Measurements from ENCODE around the gene UTP15. TPM values are rescaled to one million over a fixed set of nuclear protein-coding genes. Genes with fewer than 3 reads are reported as not detected.

The UTP15 gene
- polyA plus RNA-seq, 3 donors: 2.8 to 8.6 (median 2.8) TPM

GRCh38 chr5:73591698-73592501 lies 26.4 kb downstream of the UTP15 start:
- Histone ChIP-seq H3K36me3 (replicated peaks in 1 of 2; ENCODE audit: control insufficient read depth in 1 of 2, insufficient read depth in 2 of 2, low read length in 2 of 2) (no peaks in the 10 kb centered on the region), H3K9me3 (replicated peaks in 1 of 2; ENCODE audit: control insufficient read depth in 1 of 2, insufficient read depth in 1 of 2, low read length in 2 of 2) (no peaks in the 10 kb centered on the region), H3K9ac (ENCODE audit: insufficient read depth, low read length, poor library complexity, severe bottlenecking) (no peak overlapping the region), H3K27ac (ENCODE audit: low read depth in 1 of 2, low read length in 2 of 2) (no peak overlapping the region), H3K79me2 (ENCODE audit: insufficient read depth, low read length) (no peaks in the 10 kb centered on the region), H3K4me2 (replicated peaks; ENCODE audit: extremely low read depth, low read length, poor library complexity, severe bottlenecking) (no peak overlapping the region), H4K20me1 (ENCODE audit: insufficient read depth, low read length) (no peaks in the 10 kb centered on the region), H2AFZ (ENCODE audit: insufficient read depth, low read depth, low read length, poor library complexity, severe bottlenecking) (no peak overlapping the region), H3K4me3 (replicated peaks in 1 of 3; ENCODE audit: low read depth in 2 of 3, low read length in 3 of 3) (no peak overlapping the region), H3K27me3 (ENCODE audit: control insufficient read depth in 2 of 2, insufficient read depth in 2 of 2, low read length in 2 of 2) (no peaks in the 10 kb centered on the region), H3K4me1 (ENCODE audit: control insufficient read depth in 1 of 2, insufficient read depth in 2 of 2, low read length in 2 of 2) (no peaks in the 10 kb centered on the region)
- Mint-ChIP-seq H3K4me1 (no peaks in the 10 kb centered on the region), H3K36me3 (no peaks in the 10 kb centered on the region), H3K27ac (no peak overlapping the region), H3K9me3 (no peaks in the 10 kb centered on the region), H3K27me3 (ENCODE audit: low read depth in 3 of 3) (peaks cover 0 to 4% (median 1%) of the 10 kb centered on the region in 3 donors), H3K4me3 (no peak overlapping the region)
- TF ChIP-seq CTCF (IDR thresholded peaks at IDR 0.05): no peak
- no CpG with 5 or more reads among the region's 4 CpGs for WGBS (ENCODE audit: insufficient coverage)
- DNase-seq: no peak
- intact Hi-C loops (cut with micrococcal nuclease): loop anchor here (2.0 to 5.0 kb wide), 2 partner anchors 200 to 201 kb away; no protein-coding TSS in a partner anchor

GRCh38 chr5:73592551-73592950 lies 27.0 kb downstream of the UTP15 start:
- Histone ChIP-seq H4K20me1 (ENCODE audit: insufficient read depth, low read length) (no peaks in the 10 kb centered on the region), H3K27me3 (ENCODE audit: control insufficient read depth in 2 of 2, insufficient read depth in 2 of 2, low read length in 2 of 2) (no peaks in the 10 kb centered on the region), H3K4me3 (replicated peaks in 1 of 3; ENCODE audit: low read depth in 2 of 3, low read length in 3 of 3) (no peak overlapping the region), H3K4me1 (ENCODE audit: control insufficient read depth in 1 of 2, insufficient read depth in 2 of 2, low read length in 2 of 2) (no peaks in the 10 kb centered on the region), H3K79me2 (ENCODE audit: insufficient read depth, low read length) (no peaks in the 10 kb centered on the region), H3K27ac (ENCODE audit: low read depth in 1 of 2, low read length in 2 of 2) (no peak overlapping the region), H3K36me3 (replicated peaks in 1 of 2; ENCODE audit: control insufficient read depth in 1 of 2, insufficient read depth in 2 of 2, low read length in 2 of 2) (no peaks in the 10 kb centered on the region), H3K9ac (ENCODE audit: insufficient read depth, low read length, poor library complexity, severe bottlenecking) (no peak overlapping the region), H2AFZ (ENCODE audit: insufficient read depth, low read depth, low read length, poor library complexity, severe bottlenecking) (no peak overlapping the region), H3K9me3 (replicated peaks in 1 of 2; ENCODE audit: control insufficient read depth in 1 of 2, insufficient read depth in 1 of 2, low read length in 2 of 2) (no peaks in the 10 kb centered on the region), H3K4me2 (replicated peaks; ENCODE audit: extremely low read depth, low read length, poor library complexity, severe bottlenecking) (no peak overlapping the region)
- TF ChIP-seq CTCF (IDR thresholded peaks at IDR 0.05): no peak
- no peak for DNase-seq
- no CpG with 5 or more reads among the region's 1 CpG for WGBS (ENCODE audit: insufficient coverage)
- intact Hi-C loops (cut with micrococcal nuclease): loop anchor here in 1 of 2 donors (5.0 kb wide), 1 partner anchor 200 kb away; no protein-coding TSS in a partner anchor
- Mint-ChIP-seq H3K4me1 (no peaks in the 10 kb centered on the region), H3K36me3 (no peaks in the 10 kb centered on the region), H3K4me3 (no peak overlapping the region), H3K27me3 (ENCODE audit: low read depth in 3 of 3) (peaks cover 0 to 4% (median 1%) of the 10 kb centered on the region in 3 donors), H3K9me3 (no peaks in the 10 kb centered on the region), H3K27ac (no peak overlapping the region)

Data from CD14-positive monocyte (primary cell).